ENCODE results near the gene ATP13A1. TPM values are rescaled to one million over a fixed set of nuclear protein-coding genes. Genes with fewer than 3 reads are reported as not detected.

The ATP13A1 gene
- total RNA-seq, 1 experiment from 2014 or later = 41.1 TPM

DNA sequence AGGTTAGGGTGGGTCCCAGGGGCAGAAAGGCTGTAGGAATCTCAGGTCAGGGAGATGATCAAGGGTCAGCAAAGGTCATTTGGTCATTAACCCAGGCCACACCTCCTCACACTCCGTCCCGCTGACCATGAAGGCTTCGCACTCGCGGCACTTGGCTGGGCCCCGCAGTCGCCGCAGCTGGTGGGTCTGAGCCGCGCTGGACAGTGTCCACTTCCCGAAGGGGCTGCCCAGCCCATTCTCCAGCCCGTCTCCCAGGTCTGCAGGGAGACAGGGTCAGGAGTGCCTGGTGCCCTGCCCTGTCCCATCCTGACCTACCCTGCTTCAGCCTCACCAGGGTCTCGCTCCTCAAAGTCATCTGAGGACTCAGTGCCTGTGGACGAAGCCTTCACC is 28.2 kb downstream of the ATP13A1 start:
- TF ChIP-seq EZH2 (IDR thresholded peaks at IDR 0.05; ENCODE audit: low read depth) = no peak
- TF ChIP-seq CTCF (conservative IDR thresholded peaks at IDR 0.05) = no peak
- H2AFZ ChIP-seq = no peak overlapping the region
- intact Hi-C loops (cut with micrococcal nuclease; ENCODE audit: unreplicated experiment) = no loop called here
- no peaks in the 10 kb centered on the region for H3K79me2 ChIP-seq (ENCODE audit: low read depth)
- no peaks in the 10 kb centered on the region for H3K9me2 ChIP-seq (ENCODE audit: insufficient read depth)
- ChIA-PET CTCF (no interaction called here), POLR2A (ENCODE audit: unreplicated experiment) (no interaction called here)
- H3K4me1 ChIP-seq (replicated peaks; ENCODE audit: insufficient read depth) = no peaks in the 10 kb centered on the region
- H4K20me1 ChIP-seq (ENCODE audit: insufficient read depth) = no peaks in the 10 kb centered on the region
- DNase-seq = no peak
- no peaks in the 10 kb centered on the region for H3K27me3 ChIP-seq (ENCODE audit: insufficient read depth, low read depth)
- no peak overlapping the region for H3K4me2 ChIP-seq
- no peak overlapping the region for H3K27ac ChIP-seq
- BruUV-seq (replicated peaks) = no TSS peak
- peaks cover 12% of the 10 kb centered on the region; the same call in 1 of the 2 replicates for H3K36me3 ChIP-seq (ENCODE audit: low read depth)
- H3K9me3 ChIP-seq (ENCODE audit: insufficient read depth, low read depth) = no peaks in the 10 kb centered on the region
- peaks cover 22% of the 10 kb centered on the region; the same call in 1 of the 2 replicates for H3F3A ChIP-seq (ENCODE audit: insufficient read depth, low read depth)
- no peak overlapping the region for H3K4me3 ChIP-seq

DNA sequence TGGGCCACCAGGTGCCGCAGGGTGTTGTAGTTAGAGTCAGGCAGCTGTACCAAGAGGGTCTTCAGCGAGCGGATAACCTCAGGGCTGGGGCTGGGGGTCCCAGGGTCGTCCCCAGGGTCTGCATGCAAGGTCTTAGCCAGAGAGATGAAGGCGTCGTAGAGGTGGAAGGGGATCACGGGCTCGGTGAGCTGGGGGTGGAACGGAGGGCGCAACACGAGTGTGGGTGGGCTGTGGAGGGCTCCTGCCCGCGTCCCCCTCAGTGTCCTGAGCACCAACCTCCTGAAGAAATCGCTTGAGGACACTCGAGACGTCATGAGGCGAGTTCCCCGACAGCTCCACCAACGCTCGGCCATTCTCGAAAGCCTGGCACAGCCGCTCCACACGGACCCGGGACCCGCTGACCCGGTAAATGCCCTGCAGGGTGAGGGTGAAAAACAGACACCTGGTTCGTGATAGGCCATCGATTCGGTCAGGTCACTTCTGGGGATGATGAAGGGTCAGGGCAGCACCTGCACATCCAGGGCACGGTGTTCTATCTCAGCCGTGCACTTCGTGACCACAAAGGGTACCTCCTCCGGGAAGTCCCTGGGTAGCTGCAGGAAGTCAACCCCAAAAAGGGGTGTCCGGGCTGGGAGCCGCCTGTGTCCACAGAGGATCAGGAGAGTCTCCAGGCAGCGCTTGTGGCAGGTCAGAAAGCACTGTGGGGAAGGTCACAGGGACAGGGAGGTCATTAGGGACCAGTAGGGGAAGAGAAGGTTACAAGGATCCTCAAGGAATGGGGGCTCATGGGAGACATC is 28.8 kb downstream of the ATP13A1 start:
- no peak overlapping the region for H2AFZ ChIP-seq
- intact Hi-C loops (cut with micrococcal nuclease; ENCODE audit: unreplicated experiment) = no loop called here
- H3K27me3 ChIP-seq (ENCODE audit: insufficient read depth, low read depth) = no peaks in the 10 kb centered on the region
- H3F3A ChIP-seq (ENCODE audit: insufficient read depth, low read depth) = peaks cover 21% of the 10 kb centered on the region; the same call in 1 of the 2 replicates
- CTCF ChIA-PET = no interaction called here
- TF ChIP-seq EZH2 (IDR thresholded peaks at IDR 0.05; ENCODE audit: low read depth) (no peak), CTCF (conservative IDR thresholded peaks at IDR 0.05) (no peak)
- no peaks in the 10 kb centered on the region for H3K79me2 ChIP-seq (ENCODE audit: low read depth)
- H3K36me3 ChIP-seq (ENCODE audit: low read depth) = peaks cover 12% of the 10 kb centered on the region; the same call in 1 of the 2 replicates
- DNase-seq = no peak
- no peak overlapping the region for H3K27ac ChIP-seq
- no peaks in the 10 kb centered on the region for H3K9me3 ChIP-seq (ENCODE audit: insufficient read depth, low read depth)
- no peaks in the 10 kb centered on the region for H4K20me1 ChIP-seq (ENCODE audit: insufficient read depth)
- H3K4me1 ChIP-seq (replicated peaks; ENCODE audit: insufficient read depth) = no peaks in the 10 kb centered on the region
- POLR2A ChIA-PET (ENCODE audit: unreplicated experiment) = no interaction called here
- no peaks in the 10 kb centered on the region for H3K9me2 ChIP-seq (ENCODE audit: insufficient read depth)
- H3K4me2 ChIP-seq = no peak overlapping the region
- no TSS peak for BruUV-seq (replicated peaks)
- no peak overlapping the region for H3K4me3 ChIP-seq

- intact Hi-C loops (cut with micrococcal nuclease; ENCODE audit: unreplicated experiment) = no loop called here
- Histone ChIP-seq H3K4me3 (no peak overlapping the region), H3K4me1 (replicated peaks; ENCODE audit: insufficient read depth) (no peaks in the 10 kb centered on the region), H3F3A (ENCODE audit: insufficient read depth, low read depth) (peaks cover 28% of the 10 kb centered on the region; the same call in 1 of the 2 replicates), H3K79me2 (ENCODE audit: low read depth) (no peaks in the 10 kb centered on the region), H3K27ac (no peak overlapping the region), H3K36me3 (ENCODE audit: low read depth) (peaks cover 12% of the 10 kb centered on the region; the same call in 1 of the 2 replicates), H3K27me3 (ENCODE audit: insufficient read depth, low read depth) (no peaks in the 10 kb centered on the region), H3K9me2 (ENCODE audit: insufficient read depth) (no peaks in the 10 kb centered on the region), H3K9me3 (ENCODE audit: insufficient read depth, low read depth) (no peaks in the 10 kb centered on the region), H4K20me1 (ENCODE audit: insufficient read depth) (no peaks in the 10 kb centered on the region), H3K4me2 (no peak overlapping the region), H2AFZ (no peak overlapping the region)
- BruUV-seq (replicated peaks) = no TSS peak
- ChIA-PET CTCF (no interaction called here), POLR2A (ENCODE audit: unreplicated experiment) (no interaction called here)
- no peak for DNase-seq
- TF ChIP-seq EZH2 (IDR thresholded peaks at IDR 0.05; ENCODE audit: low read depth) (no peak), CTCF (conservative IDR thresholded peaks at IDR 0.05) (no peak)
Observed at GRCh38 chr19:19633711-19634515, 29.6 kb downstream of the ATP13A1 start.
